H9 (cell line): ENCODE data around the gene FBXL13. TPM values are rescaled to one million over a fixed set of nuclear protein-coding genes. Genes with fewer than 3 reads are reported as not detected.

ENCODE experiments used
- DNase-seq: peaks from one replicate; pipeline ENCODE4 v3.0.0-alpha.2; 2017
- H2AFZ ChIP-seq: one replicate; pipeline ENCODE4 v1.6.1; 2013; ENCODE audit warnings: mild to moderate bottlenecking, low read length, control low read depth, moderate library complexity
- H2AK5ac ChIP-seq: 2 replicates; pipeline ENCODE4 v1.6.1; 2013; ENCODE audit warnings: low read length, control low read depth, mixed read lengths; ENCODE audit not compliant: insufficient read length
- H2BK120ac ChIP-seq: one replicate; pipeline ENCODE4 v1.6.1; 2013; ENCODE audit warnings: low read depth, mild to moderate bottlenecking, low read length, control low read depth, inconsistent platforms; ENCODE audit not compliant: poor library complexity, severe bottlenecking
- H2BK12ac ChIP-seq: 2 replicates; pipeline ENCODE4 v1.6.1; 2013; ENCODE audit warnings: low read length, control low read depth, mixed read lengths, low read depth; ENCODE audit not compliant: insufficient read length
- H2BK15ac ChIP-seq: 2 replicates; pipeline ENCODE4 v1.6.1; 2013; ENCODE audit warnings: low read depth, low read length, control low read depth
- H2BK20ac ChIP-seq: one replicate; pipeline ENCODE4 v1.6.1; 2013; ENCODE audit warnings: low read depth, mild to moderate bottlenecking, low read length, control low read depth, inconsistent platforms; ENCODE audit not compliant: poor library complexity, severe bottlenecking
- H2BK5ac ChIP-seq: 2 replicates; pipeline ENCODE4 v1.6.1; 2013; ENCODE audit warnings: low read length, control low read depth, mixed read lengths; ENCODE audit not compliant: insufficient read length
- H3K14ac ChIP-seq: 2 replicates; pipeline ENCODE4 v1.6.1; 2013; ENCODE audit warnings: low read length, control low read depth; ENCODE audit not compliant: insufficient read depth
- H3K18ac ChIP-seq: 2 replicates; pipeline ENCODE4 v1.6.1; 2013; ENCODE audit warnings: low read depth, mild to moderate bottlenecking, mixed read lengths, low read length, control low read depth; ENCODE audit not compliant: insufficient read length
- H3K23ac ChIP-seq: 2 replicates; pipeline ENCODE4 v1.6.1; 2013; ENCODE audit warnings: low read length, control low read depth, mixed read lengths, low read depth; ENCODE audit not compliant: insufficient read length
- H3K23me2 ChIP-seq: 2 replicates; pipeline ENCODE4 v1.6.1; 2013; ENCODE audit warnings: low read depth, mild to moderate bottlenecking, mixed read lengths, low read length, control low read depth; ENCODE audit not compliant: insufficient read length, poor library complexity, severe bottlenecking
- H3K27ac ChIP-seq: 2 replicates; pipeline ENCODE4 v1.5.1; 2013; ENCODE audit warnings: low read length, control low read depth, mixed read lengths, low read depth; ENCODE audit not compliant: insufficient read length
- H3K27me3 ChIP-seq: 2 replicates; pipeline ENCODE4 v1.6.1; 2013; ENCODE audit warnings: low read length, control low read depth, inconsistent platforms; ENCODE audit not compliant: insufficient read depth
- H3K4ac ChIP-seq: 2 replicates; pipeline ENCODE4 v1.6.1; 2013; ENCODE audit warnings: low read depth, mild to moderate bottlenecking, control low read depth, inconsistent platforms, low read length, moderate library complexity
- H3K4me1 ChIP-seq: 2 replicates; pipeline ENCODE4 v1.6.1; 2013; ENCODE audit warnings: low read length, control low read depth, inconsistent platforms; ENCODE audit not compliant: insufficient read depth
- H3K4me2 ChIP-seq: 2 replicates; pipeline ENCODE4 v1.6.1; 2013; ENCODE audit warnings: low read length, control low read depth, mixed read lengths; ENCODE audit not compliant: insufficient read length, insufficient read depth
- H3K56ac ChIP-seq: 2 replicates; pipeline ENCODE4 v1.6.1; 2013; ENCODE audit warnings: low read depth, mild to moderate bottlenecking, mixed read lengths, low read length, control low read depth; ENCODE audit not compliant: insufficient read length
- H3K79me1 ChIP-seq: 2 replicates; pipeline ENCODE4 v1.6.1; 2013; ENCODE audit warnings: low read depth, mild to moderate bottlenecking, moderate library complexity, low read length, control low read depth, inconsistent platforms; ENCODE audit not compliant: insufficient read depth, poor library complexity, severe bottlenecking
- H3K79me2 ChIP-seq: 2 replicates; pipeline ENCODE4 v1.6.1; 2013; ENCODE audit warnings: low read length, control low read depth, inconsistent platforms; ENCODE audit not compliant: insufficient read depth
- H3K9ac ChIP-seq: 2 replicates; pipeline ENCODE4 v1.6.1; 2013; ENCODE audit warnings: low read length, control low read depth, mixed read lengths; ENCODE audit not compliant: insufficient read length; ENCODE audit errors: extremely low read depth
- H3K9me3 ChIP-seq: one replicate; pipeline ENCODE4 v1.6.1; 2013; ENCODE audit warnings: low read depth, low read length, inconsistent platforms; ENCODE audit not compliant: control insufficient read depth
- H3T11ph ChIP-seq: one replicate; pipeline ENCODE4 v1.6.1; 2013; ENCODE audit warnings: mild to moderate bottlenecking, low read length, control low read depth, inconsistent platforms
- H4K20me1 ChIP-seq: one replicate; pipeline ENCODE4 v1.6.1; 2013; ENCODE audit not compliant: control insufficient read depth, insufficient read length, insufficient read depth
- H4K5ac ChIP-seq: 2 replicates; pipeline ENCODE4 v1.6.1; 2013; ENCODE audit warnings: low read depth, mild to moderate bottlenecking, mixed read lengths, low read length, control low read depth; ENCODE audit not compliant: insufficient read length
- H4K8ac ChIP-seq: replicated peaks from 2 replicates; pipeline ENCODE4 v1.6.1; 2013; ENCODE audit warnings: low read length, control low read depth, mixed read lengths, low read depth; ENCODE audit not compliant: insufficient read length
- H4K91ac ChIP-seq: 2 replicates; pipeline ENCODE4 v1.6.1; 2013; ENCODE audit warnings: low read depth, mild to moderate bottlenecking, moderate library complexity, mixed read lengths, low read length, control low read depth; ENCODE audit not compliant: insufficient read length
- H3K27ac Mint-ChIP-seq, 3 experiments: 2 replicates in 2 of 3; 3 replicates in 1 of 3; pipeline ENCODE4 v1.8.0; 2020 to 2021; ENCODE audit warnings: mixed read lengths in 3 of 3, mild to moderate bottlenecking in 1 of 3, moderate library complexity in 1 of 3
- H3K27me3 Mint-ChIP-seq: 2 replicates; pipeline ENCODE4 v1.8.0; 2021; ENCODE audit warnings: low read depth, mild to moderate bottlenecking, moderate library complexity, mixed read lengths
- H3K36me3 Mint-ChIP-seq, 3 experiments: 2 replicates in 2 of 3; 3 replicates in 1 of 3; pipeline ENCODE4 v1.8.0; 2020 to 2021; ENCODE audit warnings: low read depth in 3 of 3, mixed read lengths in 3 of 3; ENCODE audit not compliant: insufficient read depth in 1 of 3
- H3K4me1 Mint-ChIP-seq, 2 experiments: 2 replicates each; pipeline ENCODE4 v1.8.0; 2020; ENCODE audit warnings: mixed read lengths in 2 of 2
- H3K4me3 Mint-ChIP-seq, 2 experiments: 2 replicates in 1 of 2; 3 replicates in 1 of 2; pipeline ENCODE4 v1.8.0; 2020 to 2021; ENCODE audit warnings: mild to moderate bottlenecking in 2 of 2, mixed read lengths in 2 of 2, moderate library complexity in 1 of 2
- H3K9me3 Mint-ChIP-seq, 2 experiments: 2 replicates in 1 of 2; 3 replicates in 1 of 2; pipeline ENCODE4 v1.8.0; 2020; ENCODE audit warnings: mild to moderate bottlenecking in 2 of 2, mixed read lengths in 2 of 2, moderate library complexity in 1 of 2
- CTCF ChIP-seq: fragments of 200-600 bp; sonication (generic); conservative IDR thresholded peaks from 3 replicates; pipeline ENCODE4 v1.8.0; 2021; ENCODE audit warnings: antibody characterized with exemption, mild to moderate bottlenecking
- WGBS: extraction: QIAGEN DNeasy Blood & Tissue Kit; methylation state at CpG from one replicate; pipeline ENCODE4 v1.1.7; 2013; ENCODE audit warnings: missing lambda C conversion rate, low lambda C conversion rate, mixed read lengths; ENCODE audit not compliant: insufficient read length; ENCODE audit errors: extremely low coverage; 5-methylcytosine and 5-hydroxymethylcytosine counted together
- total RNA-seq: library from RNA; stranded (reverse); gene quantifications from 2 replicates; pipeline ENCODE4 v1.2.1, GENCODE V29; 2021

FBXL13 gene
- total RNA-seq, 1 experiment from 2014 or later, result 4.4 TPM

- Histone ChIP-seq H4K20me1 (no peaks in the 10 kb centered on the region), H2BK5ac (no peak overlapping the region), H2AK5ac (no peak overlapping the region), H3K56ac (no peak overlapping the region), H2BK20ac (no peak overlapping the region), H3K27me3 (no peaks in the 10 kb centered on the region; the same call in 1 of the 2 replicates), H3K9ac (no peak overlapping the region), H3K79me2 (no peaks in the 10 kb centered on the region), H3K4ac (no peak overlapping the region), H4K5ac (no peak overlapping the region), H3K79me1 (no peaks in the 10 kb centered on the region), H3K4me2 (no peak overlapping the region), H3T11ph (no peak overlapping the region), H4K8ac (no peak overlapping the region), H3K4me1 (no peaks in the 10 kb centered on the region), H4K91ac (no peak overlapping the region), H3K23ac (no peak overlapping the region), H2BK15ac (no peak overlapping the region), H3K23me2 (no peaks in the 10 kb centered on the region), H3K14ac (no peak overlapping the region), H2BK12ac (no peak overlapping the region), H3K27ac (no peak overlapping the region), H3K18ac (no peak overlapping the region), H2BK120ac (no peak overlapping the region), H3K9me3 (no peaks in the 10 kb centered on the region), H2AFZ (no peak overlapping the region)
- no peak for TF ChIP-seq CTCF
- no peaks in the 10 kb centered on the region for H3K4me1 Mint-ChIP-seq
- H3K27me3 Mint-ChIP-seq, result no peaks in the 10 kb centered on the region; the same call in 1 of the 2 replicates
- H3K4me3 Mint-ChIP-seq, result no peak overlapping the region
- H3K36me3 Mint-ChIP-seq, result no peaks in the 10 kb centered on the region
- WGBS, result no CpG with 5 or more reads among the region's 2 CpGs
- no peak for DNase-seq
- no peak overlapping the region for H3K27ac Mint-ChIP-seq
- no peaks in the 10 kb centered on the region for H3K9me3 Mint-ChIP-seq
Measured at GRCh38 chr7:102992938-102993717, 81.5 kb downstream of the FBXL13 start.
